Measurements from ENCODE around the gene UNC119B.
"Not testable (repeated sequence)": the region's sequence is repeated elsewhere in the genome, so short reads cannot be mapped to it uniquely, and the experiment has no call there.

Gene UNC119B

GRCh38 chr12:120710031-120710804 lies at the start of gene UNC119B:
Gene UNC119B, plus strand, starts transcription at chr12:120710458. Its CDS starts 17 bp downstream, at chr12:120710475.
- peak; percentile 92 for DNase-seq (ENCODE audit: low spot score)

- no peak for DNase-seq (ENCODE audit: low spot score)
Measured at GRCh38 chr12:120661432-120661831, 48.8 kb upstream of the UNC119B start.

- DNase-seq (ENCODE audit: low spot score): no peak
Measured at GRCh38 chr12:120662879-120663278, 47.4 kb upstream of the UNC119B start.

GRCh38 chr12:120663741-120664140 lies 46.5 kb upstream of the UNC119B start:
- no peak for DNase-seq (ENCODE audit: low spot score)

GRCh38 chr12:120666571-120667390 lies 43.5 kb upstream of the UNC119B start:
- no peak for DNase-seq (ENCODE audit: low spot score)

- DNase-seq (ENCODE audit: low spot score): no peak
Measured at GRCh38 chr12:120668091-120668867, 42.0 kb upstream of the UNC119B start.

- DNase-seq (ENCODE audit: low spot score): peak; percentile 69
Measured at GRCh38 chr12:120668868-120669840, 41.1 kb upstream of the UNC119B start.

GRCh38 chr12:120670237-120670636 lies 40.0 kb upstream of the UNC119B start:
- DNase-seq (ENCODE audit: low spot score): not testable (repeated sequence)

GRCh38 chr12:120670667-120671066 lies 39.6 kb upstream of the UNC119B start:
- DNase-seq (ENCODE audit: low spot score): no peak

GRCh38 chr12:120674097-120674636 lies 36.1 kb upstream of the UNC119B start:
- no peak for DNase-seq (ENCODE audit: low spot score)

- DNase-seq (ENCODE audit: low spot score): no peak
Measured at GRCh38 chr12:120677765-120678473, 32.3 kb upstream of the UNC119B start.

- no peak for DNase-seq (ENCODE audit: low spot score)
Measured at GRCh38 chr12:120678572-120678971, 31.7 kb upstream of the UNC119B start.

GRCh38 chr12:120680165-120680738 lies 30.0 kb upstream of the UNC119B start:
- no peak for DNase-seq (ENCODE audit: low spot score)

GRCh38 chr12:120684523-120684932 lies 25.7 kb upstream of the UNC119B start:
- DNase-seq (ENCODE audit: low spot score): no peak

GRCh38 chr12:120685522-120685921 lies 24.7 kb upstream of the UNC119B start:
- no peak for DNase-seq (ENCODE audit: low spot score)

GRCh38 chr12:120686151-120686689 lies 24.0 kb upstream of the UNC119B start:
- peak; percentile 99 for DNase-seq (ENCODE audit: low spot score)

- DNase-seq (ENCODE audit: low spot score): peak; percentile 100
Measured at GRCh38 chr12:120686690-120687577, 23.3 kb upstream of the UNC119B start, which contains the start of gene MLEC. Gene MLEC, plus strand, starts transcription at chr12:120687149. Its CDS starts 148 bp downstream, at chr12:120687297.

GRCh38 chr12:120687578-120688289 lies 22.5 kb upstream of the UNC119B start:
- DNase-seq (ENCODE audit: low spot score): peak; percentile 62
